SW 1271 (cell line): ENCODE data around the gene TSPAN1.
A peak's percentile ranks its signal among the peaks of the same experiment; 100 is the strongest.

Experiments used
- DNase-seq, 2 experiments: peaks; one replicate each; lab custom pipeline; 2025; lab: John Stamatoyannopoulos, UW

TSPAN1 gene

DNA sequence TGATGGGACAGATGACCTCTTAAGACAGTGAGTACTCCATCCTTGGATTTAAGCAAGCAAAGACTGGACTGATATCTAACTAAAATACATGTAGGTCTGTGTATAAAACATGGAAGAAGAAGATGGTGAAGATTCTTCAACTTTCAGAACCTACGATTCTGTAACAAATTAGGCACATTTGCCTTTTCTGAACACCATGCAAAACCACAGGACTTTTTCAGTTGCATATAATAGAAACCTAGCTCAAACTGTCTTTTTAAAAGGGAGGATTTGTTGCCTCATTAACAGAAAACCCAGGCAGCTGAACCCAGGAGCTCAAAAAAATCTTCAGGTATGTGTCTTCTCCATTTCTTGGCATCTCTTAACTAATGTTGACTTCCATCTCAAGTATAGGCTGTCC lies 14.7 kb upstream of the TSPAN1 start:
- DNase-seq, result no peak

DNA sequence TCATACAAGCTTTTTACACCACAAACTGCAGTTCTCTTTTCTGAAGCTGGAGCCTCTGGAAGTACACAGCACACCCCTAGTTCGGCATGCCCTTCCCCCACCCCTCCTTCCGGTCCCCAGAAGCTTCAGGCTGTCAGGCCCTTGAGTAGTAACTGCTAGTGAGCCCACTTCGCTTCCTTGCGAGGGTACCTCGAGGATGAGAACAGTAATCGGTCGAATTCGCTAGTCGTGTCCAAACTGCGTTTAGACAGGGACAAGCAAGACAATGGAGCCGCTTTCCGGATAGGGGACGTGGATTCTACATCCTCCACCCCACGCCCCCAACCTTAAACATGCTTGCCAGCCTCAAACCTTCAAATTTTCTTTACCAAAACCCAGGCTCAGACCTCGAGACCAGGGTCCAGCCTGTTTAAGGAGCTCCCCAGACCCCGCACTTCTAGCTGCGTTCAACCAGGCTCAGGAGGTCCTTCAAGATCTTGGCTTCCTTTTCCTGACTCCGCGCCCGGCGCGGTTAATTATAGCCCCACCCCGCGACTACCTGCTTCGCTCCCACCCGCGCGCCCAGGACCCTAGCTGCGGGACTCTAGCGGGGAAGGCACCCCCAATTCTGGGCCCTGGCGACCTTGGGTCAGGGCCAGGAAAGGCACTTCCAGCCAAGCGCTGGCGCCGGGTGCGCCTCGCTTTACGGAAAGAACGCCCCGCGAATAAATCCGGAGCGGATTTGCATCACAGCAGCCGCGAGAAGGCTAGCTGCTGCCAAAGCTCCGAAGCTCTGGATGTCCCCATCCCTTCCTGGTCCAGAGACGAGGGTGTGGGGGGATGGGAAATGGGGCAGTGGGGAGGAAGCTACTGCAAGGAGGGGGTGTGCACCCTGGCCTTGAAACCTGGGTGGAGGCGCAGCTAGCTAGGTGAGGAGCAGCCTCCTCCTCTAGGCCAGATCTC lies 8.1 kb upstream of the TSPAN1 start:
- no peak for DNase-seq

DNA sequence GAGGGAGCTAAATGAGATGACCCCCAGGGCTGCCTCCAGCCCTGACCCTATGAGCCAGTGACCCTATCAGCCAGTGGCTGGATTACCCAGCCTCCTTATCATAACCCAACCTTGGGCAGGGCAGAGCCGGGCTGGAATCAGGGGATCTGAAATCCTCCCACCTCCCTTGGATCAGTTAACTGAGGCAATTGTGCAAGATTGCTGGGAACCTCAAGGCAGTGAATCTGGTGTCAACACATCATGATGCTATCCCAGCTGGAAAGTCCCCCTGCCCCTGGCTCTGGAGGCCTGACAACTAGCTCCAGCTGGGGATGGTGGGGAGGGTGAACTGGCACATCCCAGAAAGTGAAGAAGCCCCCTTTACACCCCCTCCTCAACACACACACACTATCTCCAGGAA lies 6.4 kb upstream of the TSPAN1 start:
- no peak for DNase-seq

DNA sequence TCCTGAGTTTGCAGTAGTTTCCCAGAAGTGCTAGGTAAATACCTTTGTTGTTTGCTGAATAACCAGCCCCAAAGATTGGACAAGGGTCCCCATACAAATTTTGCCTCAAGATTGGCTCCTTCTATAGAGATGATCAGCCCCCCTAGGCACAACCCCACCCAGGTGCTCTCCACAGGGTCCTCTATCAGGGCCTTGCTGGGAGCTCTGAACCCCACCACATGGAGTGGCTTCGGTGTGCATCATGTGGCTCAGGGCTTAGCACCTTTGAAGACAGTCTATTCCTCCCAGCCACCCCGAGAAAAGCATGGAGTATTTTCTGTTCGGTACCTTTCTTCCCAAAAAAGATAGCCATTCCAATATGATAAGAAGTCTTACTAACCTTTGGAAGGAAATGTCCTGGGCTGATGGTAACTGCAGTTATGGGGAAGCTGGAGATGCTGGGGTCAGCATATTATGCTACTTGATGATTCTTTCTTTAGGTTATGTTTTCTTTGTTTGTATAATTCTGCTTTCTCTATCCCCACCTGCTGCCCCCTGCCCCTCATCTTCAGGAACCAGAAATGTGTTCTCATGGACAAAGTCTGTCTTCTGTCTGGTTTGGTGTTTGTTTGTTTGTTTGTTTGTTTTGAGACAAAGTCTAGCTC lies 5.0 kb upstream of the TSPAN1 start:
- DNase-seq, result no peak

DNA sequence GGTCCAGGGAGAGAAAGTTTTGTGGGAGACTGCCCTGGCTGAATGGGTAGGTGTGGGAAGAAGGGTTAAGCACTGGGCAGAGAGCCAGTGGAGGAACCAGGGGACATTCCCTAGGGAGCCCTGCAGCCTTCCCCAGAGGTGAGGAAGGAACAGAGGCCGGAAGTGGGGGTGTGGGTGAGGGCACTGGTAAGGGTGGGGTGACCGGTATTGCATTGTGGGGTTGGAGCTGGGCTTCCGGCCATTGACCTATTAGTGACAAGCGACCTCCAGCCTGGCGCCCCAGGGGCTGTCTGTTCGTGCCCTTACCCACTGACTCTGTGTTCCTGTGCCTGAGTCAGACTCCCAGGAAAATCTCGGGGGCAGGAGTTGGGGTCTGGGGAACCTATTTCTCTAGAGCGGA lies 3.5 kb upstream of the TSPAN1 start:
- DNase-seq, result no peak

DNA sequence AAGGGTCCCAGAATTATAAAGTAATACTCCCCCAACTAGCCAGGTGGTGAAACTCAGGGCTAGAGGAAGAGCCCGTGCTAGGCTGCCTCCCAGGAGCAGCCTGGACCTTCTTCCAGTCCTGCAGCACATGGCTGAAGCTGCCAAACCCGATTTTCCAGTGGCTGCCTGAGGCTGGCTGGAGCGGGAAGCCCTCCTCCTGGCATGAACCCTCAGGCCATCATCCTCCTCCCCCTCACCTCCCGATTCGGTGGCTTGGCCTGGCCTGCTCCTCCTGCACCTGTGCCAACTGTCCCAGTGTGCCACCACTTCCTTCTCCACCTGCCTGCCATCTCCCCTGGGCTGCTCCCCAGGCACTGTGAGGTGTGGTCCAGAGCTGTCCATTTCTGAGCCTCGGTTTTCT lies 3.0 kb upstream of the TSPAN1 start:
- DNase-seq, result no peak

DNA sequence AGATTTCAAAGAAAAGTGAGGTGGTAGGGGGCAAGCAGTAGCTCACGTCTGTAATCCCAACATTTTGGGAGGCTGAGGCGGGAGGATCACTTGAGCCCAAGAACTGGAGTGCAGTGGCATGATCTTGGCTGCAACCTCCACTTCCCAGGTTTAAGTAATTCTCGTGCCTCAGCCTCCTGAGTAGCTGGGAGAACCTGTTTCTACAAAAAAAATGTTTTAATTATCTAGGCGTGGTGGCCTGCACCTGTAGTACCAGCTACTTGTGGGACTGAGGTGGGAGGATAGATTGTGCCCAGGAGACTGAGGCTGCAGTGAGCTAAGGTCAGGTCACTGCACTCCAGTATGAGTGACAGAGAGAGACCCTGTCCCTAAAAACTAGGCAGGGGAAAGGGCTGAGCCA lies 2.6 kb upstream of the TSPAN1 start:
- DNase-seq, result no peak

DNA sequence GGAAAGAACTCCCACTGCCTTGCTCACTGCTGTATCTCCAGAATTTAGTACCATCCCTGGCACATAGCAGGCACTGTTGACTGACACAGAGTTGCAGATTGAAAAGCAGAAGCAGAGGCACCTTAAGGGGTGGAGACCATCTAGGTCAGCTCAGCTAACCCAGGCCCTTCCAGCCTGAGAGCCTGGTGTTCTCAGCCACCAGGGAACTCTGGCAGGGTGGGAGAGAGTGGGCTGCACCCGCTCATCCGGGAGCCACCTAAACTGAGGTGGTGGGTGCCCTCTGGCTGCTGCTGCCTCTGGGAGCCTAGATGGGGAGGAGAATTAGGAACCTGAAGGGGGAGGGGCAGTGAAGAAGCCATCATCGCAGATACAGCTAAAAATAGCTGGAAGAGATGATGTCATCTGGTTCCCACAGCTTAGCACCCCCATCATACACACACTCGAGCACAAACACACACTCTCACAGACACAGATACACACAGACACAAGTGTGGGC lies 1.5 kb upstream of the TSPAN1 start:
- DNase-seq, result no peak

DNA sequence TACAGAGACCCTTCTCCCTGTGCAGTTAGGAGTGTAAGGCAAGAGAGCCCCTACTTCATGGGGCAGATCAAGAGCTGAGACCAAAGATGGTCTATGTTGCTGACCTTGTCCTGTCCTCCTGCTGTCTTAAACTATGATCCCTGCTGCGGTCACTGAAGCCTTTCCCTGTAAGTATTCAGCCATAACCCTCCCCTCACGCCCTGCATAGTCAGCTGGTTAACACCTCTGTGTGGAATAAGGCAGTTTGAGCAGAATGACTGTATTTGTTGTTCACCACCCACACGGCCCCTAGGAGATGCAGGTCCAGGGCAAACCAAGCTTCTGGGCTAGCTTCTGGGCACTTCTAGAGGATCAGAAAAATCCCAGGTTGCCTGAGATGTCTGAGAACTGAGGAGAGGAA lies 356 bp downstream of the TSPAN1 start:
- no peak for DNase-seq

DNA sequence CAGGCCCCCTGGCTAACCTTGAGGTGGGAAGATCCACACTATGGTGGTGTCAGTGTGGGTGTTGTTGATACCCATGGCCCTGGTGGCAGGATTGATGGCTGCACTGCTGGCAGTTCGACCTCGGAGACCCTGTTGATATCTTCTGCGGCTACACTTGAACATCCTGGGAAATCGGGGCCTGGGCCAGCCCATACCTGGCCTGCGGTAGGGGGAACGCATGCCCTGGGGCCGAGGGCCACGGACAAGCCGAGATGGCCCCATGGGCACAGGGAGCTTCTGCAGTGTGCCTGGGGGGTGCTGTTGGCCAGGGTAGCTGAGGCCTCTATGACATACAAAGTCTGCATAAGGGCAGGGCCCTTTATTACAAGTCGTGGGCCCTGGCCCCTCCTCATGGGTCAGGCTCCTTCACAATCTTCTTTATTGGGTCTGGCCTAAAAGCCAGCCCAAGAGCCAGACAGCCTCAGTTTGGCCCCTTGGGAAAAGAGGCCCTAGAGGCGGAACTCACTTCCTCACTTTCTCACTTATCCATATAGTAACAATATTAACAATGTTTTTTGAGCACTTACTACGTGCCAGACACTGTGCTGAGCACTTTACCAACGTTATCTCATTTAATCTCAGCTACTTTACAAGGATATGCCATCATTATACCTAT lies 1.5 kb downstream of the TSPAN1 start, which contains the start of gene P3R3URF:
Gene P3R3URF, minus strand, starts transcription at position 278 of the 655 bp plus-strand sequence. Its CDS starts 17 bp downstream, at position 261.
- DNase-seq, result no peak

DNA sequence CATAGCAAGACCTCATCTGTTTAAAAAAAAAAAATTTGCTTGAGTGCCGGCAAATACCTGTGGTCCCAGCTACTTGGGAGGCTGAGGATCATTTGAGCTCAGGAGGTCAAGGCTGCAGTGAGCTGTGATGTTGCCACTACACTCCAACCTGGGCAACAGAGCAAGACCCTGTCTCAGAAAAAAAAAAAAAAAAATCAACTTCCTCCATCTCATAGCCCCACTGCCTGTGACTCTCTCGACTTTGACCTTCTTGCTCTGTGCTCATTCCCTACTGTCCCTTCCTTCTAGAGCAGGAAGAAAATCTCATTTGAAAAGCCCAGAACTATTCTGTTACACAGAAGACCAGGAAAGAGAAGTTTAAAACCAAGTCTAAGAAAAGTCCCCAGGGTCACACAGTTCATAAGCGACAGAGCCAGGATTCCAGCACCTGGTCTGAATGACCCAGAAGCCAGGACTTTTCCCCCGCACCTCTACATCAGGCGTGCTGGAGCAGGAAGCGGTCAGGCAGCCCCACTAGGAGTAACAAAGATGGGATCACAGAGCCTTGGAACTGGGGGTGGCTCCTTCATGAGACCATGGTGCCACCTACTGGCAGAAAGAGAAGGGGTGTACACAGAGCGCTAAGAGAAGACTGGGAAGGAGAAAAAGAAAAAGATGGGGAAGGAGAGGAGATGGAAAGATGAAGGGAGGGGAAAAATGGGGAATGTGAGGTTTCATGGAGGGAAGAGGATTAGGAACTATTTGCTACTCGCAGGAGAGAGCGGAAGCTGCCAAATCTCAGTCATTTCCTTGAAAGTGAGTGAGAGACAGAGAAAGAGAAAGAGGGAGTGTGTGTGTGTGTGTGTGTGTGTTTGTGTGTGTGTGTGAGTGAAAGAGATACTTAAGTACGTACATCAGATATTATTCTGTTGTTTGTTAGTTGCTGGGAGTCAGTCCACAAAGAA lies 4.5 kb downstream of the TSPAN1 start:
- peak; percentile 49 to 79 for DNase-seq

DNA sequence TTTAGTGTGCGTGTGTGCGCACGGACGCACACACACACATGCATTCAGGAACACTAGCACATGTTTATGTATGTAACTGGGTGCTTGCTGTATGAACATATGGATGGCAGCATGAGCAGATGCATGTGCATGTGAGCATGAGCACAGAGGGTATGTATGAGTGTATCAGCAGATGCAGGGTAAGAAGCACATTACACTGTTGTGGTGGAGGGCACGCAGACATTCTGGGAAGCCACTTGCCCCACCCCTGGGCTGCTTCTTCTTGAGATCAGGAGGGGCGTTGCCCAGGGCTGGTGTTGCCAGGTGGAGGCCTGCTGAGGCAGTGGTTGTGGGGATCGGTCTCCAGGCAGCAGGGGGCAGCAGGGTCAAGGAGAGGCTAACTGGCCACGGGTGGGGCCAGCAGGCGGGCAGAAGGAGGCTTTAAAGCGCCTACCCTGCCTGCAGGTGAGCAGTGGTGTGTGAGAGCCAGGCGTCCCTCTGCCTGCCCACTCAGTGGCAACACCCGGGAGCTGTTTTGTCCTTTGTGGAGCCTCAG lies 5.3 kb downstream of the TSPAN1 start:
- DNase-seq, result peak in 1 of 2 experiments; percentile 15

DNA sequence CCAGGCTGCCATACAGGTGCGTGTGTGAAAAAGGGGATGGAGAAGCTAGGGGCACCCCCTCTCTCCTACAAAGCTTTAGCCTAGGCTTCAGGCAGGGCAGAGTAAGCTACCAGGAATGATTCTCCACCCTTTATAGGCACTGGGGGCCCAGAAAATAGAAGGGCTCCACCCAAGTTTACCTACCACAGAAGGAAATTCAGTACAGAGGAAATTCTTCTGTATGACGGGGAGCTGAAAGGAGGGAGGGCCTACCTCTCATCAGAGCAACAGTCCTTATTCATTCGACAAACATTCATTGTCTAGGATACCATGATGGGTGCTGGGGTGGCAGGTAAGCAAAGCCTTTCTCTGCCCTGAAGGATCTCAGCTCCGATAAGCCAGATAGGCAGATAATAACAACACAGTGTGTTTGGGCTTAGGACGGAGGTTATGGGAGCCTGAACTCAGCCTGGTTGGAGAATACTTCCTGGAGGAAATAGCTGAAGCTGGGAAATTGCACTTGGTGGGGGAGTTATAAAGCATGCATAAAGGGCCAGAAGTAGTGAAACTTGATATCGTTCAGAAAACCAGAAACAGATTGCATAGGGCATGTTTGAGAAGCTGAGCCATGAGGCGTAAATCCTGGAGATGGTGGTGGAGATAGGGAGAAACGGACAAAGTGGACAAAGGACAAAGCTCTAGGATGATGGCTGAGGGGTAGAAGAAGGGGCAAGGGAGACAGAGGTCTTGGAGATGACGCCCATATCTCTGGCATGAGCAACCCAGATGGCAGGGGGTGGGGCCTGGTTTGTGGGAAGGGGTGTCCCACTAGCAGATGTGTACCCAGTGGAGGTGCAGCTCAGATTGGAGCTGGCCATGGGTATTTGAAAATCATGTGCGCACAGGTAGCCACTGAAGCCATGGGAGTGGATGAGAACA lies 6.7 kb downstream of the TSPAN1 start:
- peak in 1 of 2 experiments; percentile 4 for DNase-seq

DNA sequence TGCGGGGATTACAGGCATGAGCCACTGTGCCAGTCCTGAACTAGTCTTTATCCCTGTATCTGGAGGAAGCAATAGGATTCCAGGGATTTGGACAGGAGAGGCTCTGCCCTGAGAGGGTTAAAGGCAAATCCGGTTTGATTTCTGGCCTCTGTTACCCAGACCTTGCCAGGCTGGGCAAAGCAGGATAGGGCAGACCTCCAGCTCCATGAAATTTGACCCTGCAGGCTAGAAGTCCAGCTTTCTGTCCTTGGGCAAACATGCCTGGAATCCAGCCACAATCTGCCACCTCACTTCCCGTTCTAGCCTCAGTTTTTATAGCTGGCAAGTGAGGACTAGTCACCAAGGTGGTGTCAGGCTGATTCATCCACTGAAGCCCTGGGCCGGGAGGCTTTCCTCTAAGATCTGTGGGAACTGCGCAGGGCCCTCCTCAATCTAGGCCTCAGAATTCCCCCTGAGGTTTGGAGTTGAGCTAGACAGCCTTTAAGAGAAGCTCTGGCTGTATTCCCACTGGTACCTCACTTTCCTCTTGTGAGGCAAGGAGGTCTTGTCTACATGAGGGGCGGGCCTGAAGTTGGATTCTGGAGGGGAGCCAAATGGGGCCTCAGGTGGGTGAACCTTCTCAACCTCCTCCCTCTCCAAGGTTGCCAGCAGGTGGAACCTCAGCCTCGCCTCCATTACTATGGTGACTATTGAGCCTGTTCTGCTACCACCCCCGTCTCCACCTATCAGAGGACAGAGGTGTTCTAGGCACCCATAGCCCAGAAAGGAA lies 8.4 kb downstream of the TSPAN1 start:
- DNase-seq, result peak; percentile 92 to 97

DNA sequence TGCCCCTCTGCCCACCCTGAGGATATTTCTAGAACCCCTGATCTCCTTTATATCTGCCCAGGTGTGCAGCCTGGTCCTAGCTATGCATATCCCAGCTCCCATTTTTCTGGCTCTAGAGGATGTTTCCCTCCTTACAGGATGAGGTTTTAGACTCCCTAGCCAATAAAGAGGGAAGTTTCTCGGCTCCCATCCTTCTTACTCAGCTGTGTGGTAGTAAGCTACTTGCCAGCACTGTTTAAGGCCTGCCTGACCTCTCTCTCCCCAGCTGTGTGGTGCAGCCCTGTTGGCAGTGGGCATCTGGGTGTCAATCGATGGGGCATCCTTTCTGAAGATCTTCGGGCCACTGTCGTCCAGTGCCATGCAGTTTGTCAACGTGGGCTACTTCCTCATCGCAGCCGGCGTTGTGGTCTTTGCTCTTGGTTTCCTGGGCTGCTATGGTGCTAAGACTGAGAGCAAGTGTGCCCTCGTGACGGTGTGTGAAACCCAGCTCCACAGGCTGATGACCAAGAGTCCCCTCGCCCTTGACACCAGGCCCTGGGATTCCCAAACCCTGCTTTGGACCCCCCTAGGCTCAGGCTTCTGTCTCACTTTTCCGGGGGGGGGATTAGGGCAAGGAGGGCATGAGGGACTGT lies 9.2 kb downstream of the TSPAN1 start:
- DNase-seq, result no peak

DNA sequence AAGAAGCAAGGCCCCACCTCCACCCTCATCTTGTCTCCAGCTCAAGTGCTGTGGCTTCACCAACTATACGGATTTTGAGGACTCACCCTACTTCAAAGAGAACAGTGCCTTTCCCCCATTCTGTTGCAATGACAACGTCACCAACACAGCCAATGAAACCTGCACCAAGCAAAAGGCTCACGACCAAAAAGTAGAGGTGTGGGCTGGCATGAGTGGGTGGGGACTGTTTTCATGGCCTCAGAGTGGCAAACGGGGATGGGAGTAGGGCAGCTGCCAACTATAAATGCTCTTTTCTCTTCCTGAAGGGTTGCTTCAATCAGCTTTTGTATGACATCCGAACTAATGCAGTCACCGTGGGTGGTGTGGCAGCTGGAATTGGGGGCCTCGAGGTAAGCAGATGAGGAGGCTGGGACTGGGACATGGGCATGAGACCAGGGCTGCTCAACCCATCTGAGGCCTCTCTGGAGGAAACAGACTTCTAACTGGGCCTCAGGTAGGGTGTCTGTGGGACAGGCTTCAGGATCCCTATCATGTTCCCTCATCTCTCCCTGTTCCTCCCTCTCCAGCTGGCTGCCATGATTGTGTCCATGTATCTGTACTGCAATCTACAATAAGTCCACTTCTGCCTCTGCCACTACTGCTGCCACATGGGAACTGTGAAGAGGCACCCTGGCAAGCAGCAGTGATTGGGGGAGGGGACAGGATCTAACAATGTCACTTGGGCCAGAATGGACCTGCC lies 10.2 kb downstream of the TSPAN1 start:
- DNase-seq, result no peak

DNA sequence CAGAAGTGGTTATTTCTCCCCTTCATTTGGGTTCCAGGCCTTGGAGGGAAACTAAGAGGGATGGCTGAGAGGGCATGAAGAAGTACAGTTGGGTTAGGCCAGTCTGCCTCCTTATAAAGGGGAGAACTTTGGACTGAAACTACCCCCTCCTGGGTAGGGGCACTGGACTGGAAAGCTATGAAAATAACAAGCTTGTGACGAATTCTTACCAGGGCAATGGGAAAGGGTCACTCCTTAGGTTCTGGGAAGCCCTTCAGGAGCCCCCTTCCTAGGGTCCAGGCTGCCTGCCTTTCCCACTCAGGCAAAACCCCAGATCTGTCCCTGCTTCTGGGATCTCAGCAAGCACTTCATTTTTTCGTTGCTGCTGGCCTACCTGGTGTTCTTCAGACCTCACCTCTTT lies 11.2 kb downstream of the TSPAN1 start:
- DNase-seq, result no peak
